Caco-2 (cell line): Measurements from ENCODE around the gene MACROD2. TPM values are rescaled to one million over a fixed set of nuclear protein-coding genes. Genes with fewer than 3 reads are reported as not detected.
A peak's percentile ranks its signal among the peaks of the same experiment; 100 is the strongest.

Experiments
- BruUV-seq: library from RNA; stranded (reverse); fragments of 400-500 nt; replicated peaks from 2 replicates; lab custom pipeline; 2021; lab: Mats Ljungman, UMichigan
- CTCF ChIA-PET: fragments of 300-600 bp; sonication (Branson Sonifier 250); formaldehyde crosslinking; loops from one replicate; lab custom pipeline; 2022; ENCODE audit warnings: antibody characterized with exemption; lab: Charles Lee
- POLR2A ChIA-PET: fragments of 300-600 bp; sonication (Branson Sonifier 250); formaldehyde crosslinking; loops from one replicate; lab custom pipeline; 2022; ENCODE audit warnings: antibody characterized with exemption; lab: Charles Lee
- DNase-seq, 2 experiments: peaks; one replicate each; pipeline versions ENCODE4 v3.0.0 to v3.0.0-alpha.2; 2020 to 2022
- H3K27me3 ChIP-seq: replicated peaks from 2 replicates; pipeline ENCODE4 v1.6.0; 2011; ENCODE audit warnings: low read length; ENCODE audit not compliant: control insufficient read depth, insufficient read depth
- H3K36me3 ChIP-seq: 2 replicates; pipeline ENCODE4 v1.5.1; 2011; ENCODE audit warnings: low read length; ENCODE audit not compliant: control insufficient read depth, insufficient read depth
- H3K4me1 ChIP-seq: fragments of 250-450 bp; sonication (Bioruptor Pico); 2 replicates; pipeline ENCODE4 v1.5.1; 2020; ENCODE audit warnings: mild to moderate bottlenecking
- H3K4me3 ChIP-seq: 2 replicates; pipeline ENCODE4 v1.5.1; 2011; ENCODE audit warnings: low read depth, mild to moderate bottlenecking, control low read depth, low read length
- H3K9me3 ChIP-seq: fragments of 250-450 bp; sonication (Bioruptor Pico); 2 replicates; pipeline ENCODE4 v1.5.1; 2020; ENCODE audit warnings: mild to moderate bottlenecking, moderate library complexity
- H3K27ac Mint-ChIP-seq: one replicate; pipeline ENCODE4 v1.8.0; 2022; ENCODE audit warnings: mixed read lengths; ENCODE audit not compliant: unreplicated experiment
- H3K27me3 Mint-ChIP-seq: one replicate; pipeline ENCODE4 v1.8.0; 2022; ENCODE audit warnings: mixed read lengths; ENCODE audit not compliant: insufficient read depth, unreplicated experiment
- H3K36me3 Mint-ChIP-seq: one replicate; pipeline ENCODE4 v1.8.0; 2022; ENCODE audit warnings: mild to moderate bottlenecking, mixed read lengths; ENCODE audit not compliant: insufficient read depth, unreplicated experiment
- H3K4me1 Mint-ChIP-seq: one replicate; pipeline ENCODE4 v1.8.0; 2022; ENCODE audit warnings: low read depth, mixed read lengths; ENCODE audit not compliant: unreplicated experiment
- H3K4me3 Mint-ChIP-seq: one replicate; pipeline ENCODE4 v1.8.0; 2022; ENCODE audit warnings: mild to moderate bottlenecking, moderate library complexity, mixed read lengths; ENCODE audit not compliant: unreplicated experiment
- H3K9me3 Mint-ChIP-seq: one replicate; pipeline ENCODE4 v1.8.0; 2022; ENCODE audit warnings: mixed read lengths; ENCODE audit not compliant: unreplicated experiment
- CTCF ChIP-seq, 2 experiments: fragments of 200-600 bp in 1 of 2; IDR thresholded peaks; 1 replicate in 1 of 2; 2 replicates in 1 of 2; pipeline versions ENCODE4 v1.5.1 to v1.8.0; 2011 to 2022; ENCODE audit warnings: antibody characterized with exemption in 1 of 2, control low read depth in 1 of 2, inconsistent platforms in 1 of 2, low read depth in 1 of 2, low read length in 1 of 2, mild to moderate bottlenecking in 1 of 2, moderate library complexity in 1 of 2; ENCODE audit not compliant: insufficient read depth in 1 of 2, severe bottlenecking in 1 of 2, unreplicated experiment in 1 of 2
- intact Hi-C: fragments of 100-400 bp; cut with micrococcal nuclease; formaldehyde crosslinking; loops from one replicate; pipeline ENCODE4 v1.10.0; 2022; ENCODE audit not compliant: unreplicated experiment
- total RNA-seq: library from RNA; stranded (reverse); gene quantifications from 2 replicates; pipeline ENCODE4 v1.2.3, GENCODE V29; 2022

MACROD2 gene
- total RNA-seq, 1 experiment from 2014 or later, result 6.4 TPM

DNA sequence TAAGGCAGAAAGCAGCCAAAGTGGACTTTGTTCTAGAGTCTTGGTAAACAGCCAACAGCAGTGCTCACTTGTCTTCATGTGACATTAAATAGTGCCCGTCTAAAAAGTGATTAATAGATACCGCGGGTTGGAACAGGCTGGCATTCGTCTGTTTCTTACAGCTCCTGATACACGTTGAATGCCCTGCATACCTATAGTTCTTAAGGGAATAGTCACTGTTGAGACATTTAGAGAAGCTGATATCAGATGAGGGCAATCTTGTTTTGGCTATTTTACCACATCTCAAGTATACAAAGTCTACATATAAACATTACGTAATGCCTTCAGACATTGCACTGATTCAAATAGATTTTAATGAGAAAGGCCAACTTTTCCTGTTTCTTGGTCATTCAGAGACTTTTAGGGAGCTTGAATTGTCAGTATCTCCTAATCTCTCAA lies 717.0 kb downstream of the MACROD2 start:
- ChIA-PET CTCF (interaction anchor here (1.0 kb wide), 1 partner anchor 375 kb away, joined by 3 read pairs; the partner anchor contains the start of gene FLRT3), POLR2A (interaction anchor here (0.8 to 1.0 kb wide), 2 partner anchors 306 to 375 kb away, joined by 3 to 8 read pairs; partner anchors contain the start of gene FLRT3)
- Mint-ChIP-seq H3K4me3 (no peak overlapping the region), H3K36me3 (peaks cover 1% of the 10 kb centered on the region), H3K9me3 (peaks cover 17% of the 10 kb centered on the region), H3K27ac (peak overlapping the region; percentile 45), H3K27me3 (no peaks in the 10 kb centered on the region), H3K4me1 (peaks cover 45% of the 10 kb centered on the region)
- no peaks in the 10 kb centered on the region for H3K36me3 ChIP-seq
- DNase-seq, result peak; percentile 57 to 65
- H3K9me3 ChIP-seq, result no peaks in the 10 kb centered on the region; the same call in 1 of the 2 replicates
- H3K4me1 ChIP-seq, result peaks cover 57% of the 10 kb centered on the region
- no peaks in the 10 kb centered on the region for H3K27me3 ChIP-seq
- H3K4me3 ChIP-seq, result no peak overlapping the region
- no TSS peak for BruUV-seq
- intact Hi-C loops, result loop anchor here (1.0 to 5.0 kb wide), 3 partner anchors 306 to 570 kb away; partner anchors contain the start of gene FLRT3
- TF ChIP-seq CTCF (IDR thresholded peaks at IDR 0.05; ENCODE audit: insufficient read depth in 1 of 2, low read depth in 1 of 2, low read length in 1 of 2, severe bottlenecking in 1 of 2, unreplicated experiment in 1 of 2), result no peak

DNA sequence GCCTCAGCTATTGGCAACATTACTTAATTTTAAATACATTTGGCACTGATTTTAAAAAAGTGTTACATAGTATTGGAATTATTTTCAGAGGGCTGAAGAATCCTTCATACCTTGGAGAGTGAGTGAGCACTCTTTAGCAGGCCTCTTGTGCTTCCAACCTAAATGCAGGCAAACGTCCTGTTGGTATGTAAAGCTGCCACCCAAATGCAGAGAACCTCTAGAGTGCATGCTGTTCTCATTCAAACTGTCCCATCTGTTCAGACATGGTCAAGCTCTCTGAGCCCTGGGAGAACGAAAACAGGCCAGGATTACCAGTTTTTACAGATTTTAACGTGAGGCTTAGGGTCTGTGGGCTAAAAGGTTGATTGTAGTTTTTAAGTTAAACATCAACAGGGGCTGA lies 720.1 kb downstream of the MACROD2 start:
- H3K9me3 Mint-ChIP-seq, result peaks cover 17% of the 10 kb centered on the region
- ChIA-PET POLR2A (no interaction called here), CTCF (no interaction called here)
- intact Hi-C loops, result no loop called here
- H3K27ac Mint-ChIP-seq, result no peak overlapping the region
- BruUV-seq, result no TSS peak
- Histone ChIP-seq H3K4me1 (peaks cover 46% of the 10 kb centered on the region), H3K27me3 (no peaks in the 10 kb centered on the region), H3K36me3 (no peaks in the 10 kb centered on the region), H3K9me3 (no peaks in the 10 kb centered on the region; the same call in 1 of the 2 replicates), H3K4me3 (no peak overlapping the region)
- peaks cover 8% of the 10 kb centered on the region for H3K36me3 Mint-ChIP-seq
- no peak for DNase-seq
- TF ChIP-seq CTCF (IDR thresholded peaks at IDR 0.05; ENCODE audit: insufficient read depth in 1 of 2, low read depth in 1 of 2, low read length in 1 of 2, severe bottlenecking in 1 of 2, unreplicated experiment in 1 of 2), result no peak
- H3K27me3 Mint-ChIP-seq, result no peaks in the 10 kb centered on the region
- no peak overlapping the region for H3K4me3 Mint-ChIP-seq
- peaks cover 44% of the 10 kb centered on the region for H3K4me1 Mint-ChIP-seq

GRCh38 chr20:14716351-14716801 lies 721.1 kb downstream of the MACROD2 start:
- POLR2A ChIA-PET, result no interaction called here
- H3K27me3 Mint-ChIP-seq, result no peaks in the 10 kb centered on the region
- no peak overlapping the region for H3K27ac Mint-ChIP-seq
- peaks cover 36% of the 10 kb centered on the region for H3K4me1 Mint-ChIP-seq
- TF ChIP-seq CTCF (IDR thresholded peaks at IDR 0.05; ENCODE audit: insufficient read depth in 1 of 2, low read depth in 1 of 2, low read length in 1 of 2, severe bottlenecking in 1 of 2, unreplicated experiment in 1 of 2), result no peak
- H3K9me3 ChIP-seq, result 0 out of 2 replicates have a peak, but pooled peaks cover under 1% of the 10 kb centered on the region
- H3K4me3 Mint-ChIP-seq, result no peak overlapping the region
- no peaks in the 10 kb centered on the region for H3K36me3 ChIP-seq
- peaks cover 8% of the 10 kb centered on the region for H3K36me3 Mint-ChIP-seq
- no peaks in the 10 kb centered on the region for H3K27me3 ChIP-seq
- peaks cover 36% of the 10 kb centered on the region for H3K4me1 ChIP-seq
- H3K4me3 ChIP-seq, result no peak overlapping the region
- no TSS peak for BruUV-seq
- CTCF ChIA-PET, result no interaction called here
- no peak for DNase-seq
- intact Hi-C loops, result no loop called here
- peaks cover 17% of the 10 kb centered on the region for H3K9me3 Mint-ChIP-seq
